Peyer's patch (tissue), 4 donors: ENCODE measurements around the gene ROBO1.

ENCODE experiments used
- POLR2A ChIP-seq, 2 donors: fragments of 450-650 bp; IDR thresholded peaks; one replicate each; pipeline ENCODE4 v1.5.1; 2017; ENCODE audit warnings: antibody characterized with exemption in 2 of 2, mild to moderate bottlenecking in 2 of 2, moderate library complexity in 2 of 2
- TF ChIP-seq, protein P1 (sequence below), 6 experiments: fragments of 450-650 bp in 4 of 6; fragments of 200-600 bp in 2 of 6; sonication (generic) in 1 of 6; IDR thresholded peaks; one replicate each; pipeline ENCODE4 v1.5.1; 2017 to 2019; ENCODE audit warnings: antibody characterized with exemption in 6 of 6, mild to moderate bottlenecking in 3 of 6, moderate library complexity in 1 of 6

DNA sequence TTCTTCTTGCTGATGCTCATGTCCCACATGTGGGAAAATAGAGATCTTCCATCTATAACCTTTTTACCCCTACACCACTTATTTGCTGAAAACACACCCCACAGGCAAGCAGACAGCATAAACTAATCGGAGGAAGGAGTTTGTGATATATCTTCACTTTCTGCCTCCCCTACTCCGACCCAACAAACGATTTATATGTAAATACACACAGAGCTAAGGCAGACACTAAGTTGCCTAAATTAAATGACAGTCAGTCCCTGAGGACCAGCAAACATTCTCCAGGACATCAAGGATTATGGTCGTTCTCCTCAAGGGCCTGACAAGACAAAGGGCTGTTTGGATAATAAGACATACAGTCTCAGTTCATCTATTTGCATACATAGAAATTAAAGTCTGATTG, 552.5 kb downstream of the ROBO1 start:
- TF ChIP-seq, protein P1, sequence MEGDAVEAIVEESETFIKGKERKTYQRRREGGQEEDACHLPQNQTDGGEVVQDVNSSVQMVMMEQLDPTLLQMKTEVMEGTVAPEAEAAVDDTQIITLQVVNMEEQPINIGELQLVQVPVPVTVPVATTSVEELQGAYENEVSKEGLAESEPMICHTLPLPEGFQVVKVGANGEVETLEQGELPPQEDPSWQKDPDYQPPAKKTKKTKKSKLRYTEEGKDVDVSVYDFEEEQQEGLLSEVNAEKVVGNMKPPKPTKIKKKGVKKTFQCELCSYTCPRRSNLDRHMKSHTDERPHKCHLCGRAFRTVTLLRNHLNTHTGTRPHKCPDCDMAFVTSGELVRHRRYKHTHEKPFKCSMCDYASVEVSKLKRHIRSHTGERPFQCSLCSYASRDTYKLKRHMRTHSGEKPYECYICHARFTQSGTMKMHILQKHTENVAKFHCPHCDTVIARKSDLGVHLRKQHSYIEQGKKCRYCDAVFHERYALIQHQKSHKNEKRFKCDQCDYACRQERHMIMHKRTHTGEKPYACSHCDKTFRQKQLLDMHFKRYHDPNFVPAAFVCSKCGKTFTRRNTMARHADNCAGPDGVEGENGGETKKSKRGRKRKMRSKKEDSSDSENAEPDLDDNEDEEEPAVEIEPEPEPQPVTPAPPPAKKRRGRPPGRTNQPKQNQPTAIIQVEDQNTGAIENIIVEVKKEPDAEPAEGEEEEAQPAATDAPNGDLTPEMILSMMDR (IDR thresholded peaks at IDR 0.05): no peak
- TF ChIP-seq POLR2A (IDR thresholded peaks at IDR 0.05): no peak
